HPDE6-E6E7 (cell line): Measurements from ENCODE around the gene ABI1.

Source experiments
- DNase-seq: peaks from one replicate; pipeline ENCODE4 v3.0.0; 2011; ENCODE audit warnings: missing footprints; ENCODE audit errors: extremely low spot score

ABI1 gene

DNA sequence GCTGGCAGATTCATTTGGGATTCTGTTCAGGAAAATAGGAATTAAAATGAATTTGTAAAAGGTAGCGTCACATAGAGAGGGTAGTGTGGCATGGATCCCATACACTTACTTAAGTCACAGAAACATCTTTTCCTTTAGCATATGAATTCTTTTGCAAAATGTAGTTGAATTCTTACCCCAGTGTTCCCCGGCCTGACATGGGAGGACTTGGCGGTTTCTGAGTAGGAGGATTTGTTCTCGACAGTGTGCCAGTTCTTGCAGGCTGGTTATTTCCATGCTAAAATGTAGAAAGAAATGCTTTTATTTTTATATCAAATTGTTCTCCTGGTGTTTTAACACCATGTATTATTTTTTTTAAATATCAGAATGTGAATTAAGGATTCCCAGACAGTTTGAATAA, 90.7 kb downstream of the ABI1 start:
- DNase-seq = no peak

DNA sequence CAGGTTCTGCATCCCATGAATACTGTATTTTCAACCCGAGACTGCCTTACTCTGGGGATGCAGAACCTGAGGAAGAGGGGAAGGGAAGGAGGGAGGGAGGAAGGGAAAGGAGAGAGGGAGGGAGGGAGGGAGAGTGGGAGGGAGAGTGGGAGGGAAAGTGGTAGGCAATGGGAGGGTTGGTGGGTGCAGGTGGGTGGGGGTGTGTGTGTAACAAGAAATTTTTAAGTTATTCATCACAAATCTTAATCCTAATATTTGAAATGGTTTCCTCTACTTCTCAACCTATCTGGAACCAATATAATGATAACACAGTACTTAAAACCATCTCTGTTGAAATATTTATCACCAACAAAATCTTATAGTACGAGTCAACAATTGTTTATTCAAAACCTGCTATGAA, 95.2 kb downstream of the ABI1 start:
- DNase-seq = no peak

DNA sequence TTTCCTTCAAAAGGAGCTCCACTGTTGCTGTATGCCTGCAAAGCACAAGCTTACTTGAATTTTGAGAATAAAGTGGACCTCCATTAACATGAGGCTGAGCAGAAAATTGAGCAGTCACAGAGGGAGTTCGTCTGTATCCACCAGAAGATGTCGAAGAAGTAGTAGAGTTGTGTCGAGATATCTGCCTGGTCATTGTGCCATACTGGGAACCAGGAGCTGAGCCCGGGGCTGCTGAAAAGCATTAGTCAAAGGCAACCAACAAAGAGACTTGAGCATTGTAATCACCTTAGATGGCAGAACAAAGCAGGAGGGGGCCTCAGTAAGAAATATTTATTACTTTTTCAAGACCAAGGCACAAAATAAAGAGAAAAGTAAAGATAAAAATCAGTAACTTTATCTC, 101.8 kb downstream of the ABI1 start:
- no peak for DNase-seq

DNA sequence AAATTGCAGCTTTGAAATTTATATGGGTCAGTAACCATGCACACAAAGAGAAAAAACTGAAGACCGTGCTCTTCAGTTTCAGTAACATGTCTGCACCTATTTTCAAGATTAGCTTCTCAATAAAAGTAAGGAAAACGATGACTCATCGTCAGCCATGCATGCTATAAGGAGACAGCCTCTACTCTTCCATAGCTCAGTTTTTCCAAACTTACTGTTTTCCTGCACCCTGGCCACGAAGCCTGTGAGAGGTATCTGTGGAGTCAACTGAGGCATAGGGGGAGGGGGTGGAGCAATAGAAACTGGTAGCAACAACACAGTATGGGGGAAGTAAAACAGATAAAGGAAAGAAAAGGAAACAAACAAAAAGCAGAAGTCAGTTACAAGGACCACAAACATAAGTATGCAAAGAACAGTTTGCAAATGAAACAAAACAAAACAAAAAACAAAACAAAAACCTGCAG, 105.3 kb downstream of the ABI1 start:
- DNase-seq = no peak

DNA sequence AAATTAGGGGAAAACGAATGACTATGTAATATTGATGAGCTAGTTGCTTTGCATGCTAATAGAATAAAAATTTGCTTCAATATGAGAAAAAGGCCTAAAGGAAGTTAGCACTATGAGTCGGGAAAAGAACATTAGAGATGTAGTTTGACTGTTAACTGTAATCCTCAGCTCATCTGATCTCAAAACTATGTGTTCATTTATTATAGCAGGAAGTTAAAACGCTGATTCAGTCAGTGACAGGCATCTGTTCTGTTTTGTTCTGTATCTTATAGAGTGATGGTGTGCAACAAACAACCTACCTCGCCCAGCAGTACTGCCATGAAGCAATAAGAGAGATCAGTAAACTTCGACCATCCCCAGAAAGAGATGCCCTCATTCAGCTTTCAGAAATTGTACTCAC, 114.7 kb downstream of the ABI1 start:
- no peak for DNase-seq

DNA sequence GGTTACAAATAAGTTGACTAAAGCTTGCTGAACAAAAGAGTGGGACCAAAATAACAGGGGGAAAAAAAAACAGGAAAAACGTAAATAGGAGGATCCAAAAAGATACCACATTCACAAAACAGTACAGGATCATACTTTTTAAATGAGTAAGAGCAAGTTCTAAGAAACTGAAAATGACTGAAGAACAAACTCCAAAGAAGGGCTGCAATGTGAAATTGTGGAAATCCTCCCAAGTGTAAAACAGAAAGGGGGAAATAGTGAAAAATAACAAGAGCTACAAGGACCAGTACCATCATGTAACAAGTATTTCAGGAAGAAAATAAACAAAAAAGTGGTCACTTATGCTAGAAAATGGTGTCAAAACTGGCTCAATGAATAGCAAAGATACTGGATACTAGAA, 116.9 kb downstream of the ABI1 start:
- DNase-seq = no peak

DNA sequence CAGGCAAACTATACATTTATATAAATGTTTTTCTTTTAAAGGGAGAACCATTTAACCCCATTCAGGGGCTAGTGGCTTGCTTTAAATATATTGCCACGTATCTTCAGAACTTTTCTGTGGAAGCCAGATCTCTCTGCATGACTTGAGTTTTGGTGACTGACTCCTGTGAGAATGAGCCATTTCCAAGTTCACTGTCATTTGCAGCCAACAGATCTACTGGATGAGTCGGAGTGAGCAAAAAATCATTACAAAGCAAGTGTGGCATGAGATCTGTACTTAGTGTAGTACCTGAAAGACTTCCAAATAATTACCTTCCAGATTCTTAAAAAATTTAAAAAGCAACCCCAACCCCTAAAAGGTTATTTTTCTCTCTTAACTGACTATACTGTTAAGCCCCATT, 117.7 kb downstream of the ABI1 start:
- no peak for DNase-seq

DNA sequence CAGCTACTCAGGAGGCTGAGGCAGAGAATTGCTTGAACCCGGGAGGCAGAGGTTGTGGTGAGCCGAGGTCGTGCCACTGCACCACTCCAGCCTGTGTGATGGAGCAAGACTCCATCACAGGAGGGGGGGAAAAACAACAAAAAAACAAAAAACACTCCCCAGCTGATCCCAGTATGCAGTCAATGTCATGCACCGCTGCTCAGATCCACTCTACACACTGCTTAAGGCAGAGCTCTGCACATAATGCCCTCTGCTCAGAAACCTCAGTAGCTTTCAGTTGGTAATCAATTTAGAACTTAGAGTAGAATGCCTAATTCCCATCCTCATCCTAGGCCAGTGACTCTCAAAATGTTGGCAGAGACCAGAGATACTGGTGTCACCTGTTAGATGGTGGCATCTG, 119.4 kb downstream of the ABI1 start:
- no peak for DNase-seq

DNA sequence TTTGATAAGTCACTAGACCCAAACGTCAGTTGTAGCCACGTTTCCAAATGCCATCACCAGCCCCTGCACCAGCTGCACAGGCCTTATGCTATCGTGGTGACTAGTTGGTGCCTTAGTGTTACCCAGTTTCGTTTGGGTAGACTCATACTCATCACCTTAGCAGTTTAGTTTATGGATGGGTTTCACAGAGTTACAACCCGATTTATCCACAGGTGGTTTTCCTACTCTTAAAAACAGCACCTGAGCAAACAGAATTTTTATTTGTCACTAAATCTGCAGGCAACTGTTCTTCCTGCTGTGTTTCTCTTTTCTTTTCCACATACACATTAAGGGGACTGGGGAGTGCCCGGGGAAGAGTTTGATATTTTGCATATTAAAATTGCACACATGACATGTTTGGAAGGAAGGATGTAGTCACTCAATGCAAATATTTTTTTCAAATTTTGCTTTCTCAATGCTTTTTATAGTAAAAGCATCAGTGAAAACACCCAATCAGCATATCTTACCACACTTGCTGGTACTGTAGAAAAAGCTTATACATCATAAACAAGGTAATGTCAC, 121.6 kb downstream of the ABI1 start:
- no peak for DNase-seq

DNA sequence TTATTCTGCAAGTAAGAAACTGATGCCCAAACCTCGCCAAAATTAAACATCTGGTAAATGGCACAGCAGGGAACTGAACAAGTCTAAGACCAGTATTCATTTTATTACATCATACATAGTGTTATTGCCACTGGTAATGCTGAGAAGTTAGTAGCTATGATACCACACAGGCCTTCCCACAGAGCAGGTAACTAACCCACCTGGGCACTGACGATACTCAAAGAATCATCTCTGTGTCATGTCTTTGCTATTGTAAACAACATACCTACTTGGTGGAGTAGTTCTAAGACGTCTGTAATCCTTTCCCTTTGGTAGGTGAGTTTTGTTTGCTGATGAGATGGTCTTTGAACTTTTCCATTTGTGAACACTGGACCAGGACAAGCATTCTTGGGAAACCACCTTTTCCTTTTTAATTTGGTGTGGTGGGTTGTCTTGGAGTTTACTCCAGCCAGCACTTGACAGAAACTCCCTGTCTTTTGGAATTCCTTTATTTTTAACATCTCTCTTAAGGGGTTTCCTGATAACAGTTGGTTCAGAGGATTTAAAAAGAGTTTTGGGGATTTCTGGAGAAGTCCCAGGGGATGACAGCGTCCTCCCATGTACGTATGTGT, 122.4 kb downstream of the ABI1 start:
- DNase-seq = no peak

DNA sequence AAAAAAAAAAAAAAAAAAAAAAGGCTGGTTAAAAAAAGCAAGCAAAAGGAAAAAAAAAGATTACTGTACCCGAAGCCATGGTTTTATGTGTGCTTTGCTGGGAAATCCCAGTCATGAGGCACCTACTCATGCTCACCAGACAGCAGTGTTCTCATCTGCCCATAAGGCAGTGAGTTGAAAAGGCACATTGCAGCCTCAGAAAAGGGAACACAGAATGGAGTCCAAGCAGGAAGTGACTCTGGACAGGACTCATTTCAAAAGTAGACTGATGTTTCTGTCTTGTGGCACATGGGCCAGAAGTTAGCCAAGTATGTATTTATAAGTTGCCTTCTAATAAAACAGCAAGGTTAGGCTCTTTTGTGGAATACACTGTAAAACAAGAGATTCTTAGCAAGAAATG, 123.0 kb downstream of the ABI1 start:
- DNase-seq = no peak

DNA sequence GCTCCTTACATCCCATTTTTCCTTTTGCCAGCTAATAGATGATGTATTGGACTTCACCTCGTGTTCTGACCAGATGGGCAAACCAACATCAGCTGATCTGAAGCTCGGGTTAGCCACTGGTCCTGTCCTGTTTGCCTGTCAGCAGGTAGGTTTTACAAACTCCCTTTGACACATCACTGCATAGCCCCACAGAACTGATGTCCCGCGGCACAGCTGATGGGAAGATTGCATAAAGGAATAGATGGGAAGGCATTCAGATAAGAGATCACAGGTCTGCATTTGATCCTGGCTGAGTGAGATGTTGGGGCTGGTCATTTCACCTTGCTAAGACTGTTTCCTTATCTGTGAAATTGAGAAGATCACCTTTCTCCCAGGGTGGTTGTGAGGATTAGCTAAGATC, 125.3 kb downstream of the ABI1 start:
- DNase-seq = no peak

DNA sequence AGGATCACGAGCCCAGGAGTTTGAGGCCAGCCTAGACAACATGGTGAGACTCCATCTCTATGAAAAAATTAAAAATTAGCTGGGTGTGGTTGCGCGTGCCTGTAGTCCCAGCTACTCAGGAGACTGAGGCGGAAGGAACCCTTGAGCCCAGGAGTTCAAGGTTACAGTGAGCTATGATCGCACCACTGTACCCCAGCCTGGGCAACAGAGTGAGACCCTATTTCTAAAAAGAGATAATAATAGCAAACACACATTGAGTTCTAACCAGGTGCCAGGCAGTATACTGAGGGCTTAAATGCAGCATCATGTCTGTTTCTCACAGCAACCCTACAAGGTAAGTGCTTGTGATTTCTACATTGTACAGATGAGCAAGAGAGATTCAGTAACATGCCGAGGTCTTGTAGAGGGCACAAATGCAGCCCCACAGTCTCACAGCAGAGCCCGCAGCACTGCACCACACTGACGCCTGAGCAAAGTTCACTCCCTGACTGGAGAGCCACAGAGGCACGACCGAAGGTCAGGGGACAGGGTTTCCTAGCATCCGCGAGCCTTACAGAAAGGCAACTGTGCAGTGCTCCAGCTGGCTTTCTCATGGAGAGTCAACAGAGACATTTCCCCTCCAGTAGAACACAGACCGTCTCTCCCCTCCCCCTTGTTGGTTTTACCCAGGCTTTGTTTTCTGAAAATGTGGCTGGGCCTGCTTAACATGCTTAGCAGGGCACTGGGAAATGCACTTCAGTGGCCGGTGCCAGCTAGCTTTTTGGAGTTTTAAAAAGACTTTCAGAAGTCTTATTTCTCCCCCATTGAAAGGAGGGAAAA, 126.8 kb downstream of the ABI1 start:
- no peak for DNase-seq

DNA sequence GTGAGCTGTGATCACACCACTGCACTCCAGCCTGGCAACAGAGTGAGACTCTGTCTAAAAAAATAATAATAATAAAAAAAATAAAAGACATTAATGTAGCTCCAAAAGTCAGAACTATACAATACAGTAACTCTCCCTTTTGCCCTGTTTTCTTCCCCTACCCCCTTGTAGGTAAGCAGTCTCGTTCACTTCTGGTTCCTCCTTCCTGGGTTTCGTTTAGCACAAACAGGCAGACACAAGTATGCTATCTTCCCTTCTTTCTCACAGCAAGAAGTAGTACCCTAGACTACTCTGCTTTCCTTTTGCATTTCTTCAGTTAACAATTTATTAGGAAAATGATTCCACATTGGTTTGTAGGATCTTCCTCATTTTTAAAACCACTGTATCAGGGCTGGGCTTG, 130.2 kb downstream of the ABI1 start:
- DNase-seq = no peak

DNA sequence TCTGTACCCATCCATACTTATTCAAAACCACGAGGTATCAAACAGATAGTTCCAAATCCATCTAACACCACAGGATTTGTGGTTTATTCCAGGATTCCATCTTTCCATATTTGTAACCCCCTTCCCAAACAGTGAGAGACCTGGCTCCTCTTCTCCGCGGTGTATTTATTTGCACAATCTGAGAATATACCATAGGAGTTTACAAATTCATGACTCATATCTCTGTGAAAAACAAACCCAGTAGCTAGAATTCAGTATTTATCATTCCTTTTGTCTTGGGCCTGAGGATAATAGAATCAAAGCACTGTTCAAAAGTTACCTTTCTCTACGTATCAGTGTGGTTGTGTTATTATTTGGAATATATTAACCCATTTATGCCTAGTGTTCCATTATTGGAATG, 131.4 kb downstream of the ABI1 start:
- no peak for DNase-seq

DNA sequence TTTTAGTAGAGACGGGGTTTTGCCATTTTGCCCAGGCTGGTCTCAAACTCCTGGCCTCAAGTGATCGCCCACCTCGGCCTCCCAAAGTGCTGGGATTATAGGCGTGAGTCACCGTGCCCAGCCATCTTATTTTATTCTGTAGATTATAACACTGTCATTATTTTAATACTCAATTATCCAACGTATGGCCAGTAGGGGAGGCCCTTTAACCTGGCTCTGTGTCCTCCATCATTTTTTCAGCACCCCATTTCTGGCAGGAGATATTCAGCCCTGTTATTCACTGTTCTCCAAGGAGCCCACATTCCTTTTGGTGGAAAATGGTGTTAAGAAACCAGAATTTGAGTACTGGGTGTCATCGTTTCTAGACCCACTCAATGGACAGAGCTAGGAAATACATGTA, 131.8 kb downstream of the ABI1 start:
- no peak for DNase-seq

DNA sequence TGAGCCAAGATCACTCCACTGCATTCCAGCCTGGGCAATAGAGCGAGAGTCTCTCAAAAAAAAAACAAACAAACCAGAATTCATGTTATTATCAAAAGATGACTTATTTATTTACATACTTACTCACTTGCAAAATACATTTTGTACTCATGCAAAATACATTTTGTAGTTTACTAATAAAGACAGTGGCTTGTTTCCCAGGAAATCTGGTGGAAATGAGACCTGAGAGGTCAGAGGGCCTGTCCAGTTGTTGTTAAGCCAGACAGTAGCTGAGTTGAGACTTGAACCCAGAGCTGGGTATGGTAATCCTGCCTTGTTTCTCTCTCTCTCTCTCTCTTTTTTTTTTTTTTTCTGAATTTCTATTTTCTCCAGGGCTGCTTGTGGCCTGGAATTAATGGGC, 133.8 kb downstream of the ABI1 start:
- no peak for DNase-seq

DNA sequence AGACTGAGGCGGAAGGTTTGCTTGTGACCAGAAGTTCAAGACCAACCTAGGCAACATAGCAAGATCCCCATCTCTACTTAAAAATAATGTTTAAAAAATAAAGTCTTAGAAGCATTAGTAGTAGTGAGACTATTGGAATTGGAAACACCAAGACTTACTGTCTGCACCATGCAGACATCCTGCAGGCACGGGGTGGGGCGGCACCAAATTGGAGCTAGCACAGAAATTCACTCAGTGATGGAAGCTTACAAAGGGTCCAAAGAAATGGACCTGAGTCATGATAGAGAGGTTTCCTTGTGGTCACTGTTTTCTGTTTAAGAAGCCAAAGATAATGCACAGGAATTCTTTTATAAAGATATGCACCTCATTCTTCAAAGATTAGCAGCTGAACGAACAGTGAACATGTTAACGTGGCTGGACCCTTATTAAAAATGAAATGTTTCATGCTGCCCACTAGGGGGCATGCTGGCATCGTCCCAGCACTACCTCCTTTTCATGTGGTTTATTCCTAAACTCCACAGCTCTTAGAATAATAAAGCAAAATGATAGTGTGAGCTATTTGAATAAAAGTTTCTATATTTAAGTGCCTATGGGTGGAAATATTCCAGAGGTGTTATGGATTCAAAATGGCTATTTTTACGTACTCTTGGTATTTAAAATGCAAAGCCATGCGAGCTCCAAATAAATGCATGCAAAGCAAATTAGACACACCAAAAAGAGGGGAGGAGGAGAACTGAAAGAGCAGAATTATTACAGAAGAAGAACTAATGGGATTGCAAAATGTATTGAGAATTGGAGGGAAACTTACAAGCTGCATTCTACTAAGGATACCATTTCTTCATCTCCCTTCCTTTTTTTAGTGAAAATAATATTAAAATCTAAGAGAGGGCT, 134.7 kb downstream of the ABI1 start:
- DNase-seq = peak; percentile 4

DNA sequence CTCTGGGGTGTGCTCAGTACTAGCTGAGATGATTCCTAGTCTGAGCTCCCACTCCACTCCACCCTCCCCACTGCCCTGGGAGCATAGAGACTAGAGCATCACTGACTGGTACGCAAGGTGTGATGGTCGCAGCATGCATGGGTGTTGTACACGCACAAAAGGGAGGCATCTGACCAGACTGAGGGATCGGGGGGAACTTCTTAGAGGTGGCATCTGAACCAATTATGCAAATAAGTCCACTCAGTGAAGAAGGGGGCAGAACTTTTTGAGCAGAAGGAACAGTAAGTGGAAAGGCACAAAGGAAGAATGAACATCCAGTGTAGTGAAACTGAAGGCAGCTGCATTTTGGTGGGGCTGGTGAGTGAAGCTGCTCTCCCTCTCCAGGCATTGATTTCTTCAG, 137.7 kb downstream of the ABI1 start:
- no peak for DNase-seq

DNA sequence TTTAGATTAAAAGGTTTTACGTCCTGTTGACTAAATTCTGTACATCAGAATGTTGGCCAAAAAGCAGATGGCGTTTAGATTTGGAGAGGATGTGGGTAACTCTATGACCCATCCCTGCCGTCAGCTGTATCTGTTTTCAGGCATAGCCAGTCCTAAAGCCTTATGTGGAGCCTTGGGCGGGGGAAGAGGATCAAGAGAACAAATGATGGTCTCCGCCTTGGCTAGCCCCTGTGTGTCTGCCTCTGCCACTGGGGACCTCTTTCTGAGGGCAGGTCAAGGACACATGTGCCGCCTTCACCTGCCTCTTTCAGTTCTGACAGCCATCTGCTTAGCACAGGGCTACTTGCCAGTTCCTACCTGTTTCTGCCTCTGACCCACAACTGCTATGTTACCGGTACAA, 139.2 kb downstream of the ABI1 start:
- DNase-seq = no peak

DNA sequence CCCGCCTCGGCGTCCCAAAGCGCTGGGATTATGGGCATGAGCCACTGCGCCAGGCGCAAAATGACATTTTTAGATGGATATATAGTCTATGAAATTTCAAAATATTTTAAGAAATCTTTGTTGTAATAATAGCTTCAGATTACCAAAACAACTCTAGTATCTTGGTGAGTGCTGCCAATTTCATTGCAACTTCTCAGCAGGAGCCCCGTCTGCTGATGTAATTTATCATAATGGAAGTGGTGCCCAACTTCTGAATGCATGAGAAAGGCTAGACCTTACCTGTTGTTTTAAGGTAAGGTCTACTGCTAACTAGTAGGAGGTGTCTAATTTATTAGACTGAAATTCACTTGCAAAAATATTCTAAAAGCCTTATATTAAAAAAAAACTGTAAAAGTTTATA, 143.3 kb downstream of the ABI1 start:
- DNase-seq = no peak

DNA sequence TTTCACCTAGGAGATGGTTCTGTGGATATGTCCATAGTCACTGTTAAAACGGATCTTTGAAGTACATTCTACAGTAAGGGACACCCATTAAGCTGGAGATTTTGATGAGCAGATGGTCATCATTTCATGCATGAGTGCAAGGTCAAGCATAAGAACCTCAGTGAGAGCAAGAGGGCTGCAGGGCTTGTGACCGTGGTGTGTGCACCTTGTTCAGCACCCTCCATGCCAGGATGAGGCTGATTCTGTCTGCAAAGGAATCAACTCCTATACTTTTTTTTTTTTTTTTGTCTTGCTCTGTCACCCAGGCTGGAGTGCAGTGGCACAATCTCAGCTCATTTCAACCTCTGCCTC, 145.6 kb downstream of the ABI1 start:
- DNase-seq = no peak
